ENCODE results near the gene IQGAP1.

DNA sequence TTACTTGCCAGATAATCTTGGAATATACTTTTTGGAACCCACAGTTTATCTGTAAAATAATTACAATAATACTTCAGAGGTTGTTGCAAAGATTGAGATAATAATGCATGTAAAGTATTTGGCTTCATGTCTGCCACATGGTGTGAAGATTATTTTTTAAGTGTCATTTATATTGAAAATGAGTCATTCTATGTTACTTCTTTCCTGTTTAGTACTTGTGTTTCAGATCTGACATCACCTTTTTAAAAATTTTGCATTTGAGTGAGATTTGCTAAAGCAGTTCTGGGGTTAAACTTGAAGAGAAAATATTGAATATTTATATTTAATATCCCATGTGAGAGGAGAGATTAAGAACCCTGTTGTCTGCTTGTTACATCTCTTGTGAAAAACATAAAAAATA lies 31.2 kb downstream of the IQGAP1 start:
- TF ChIP-seq, protein P1, sequence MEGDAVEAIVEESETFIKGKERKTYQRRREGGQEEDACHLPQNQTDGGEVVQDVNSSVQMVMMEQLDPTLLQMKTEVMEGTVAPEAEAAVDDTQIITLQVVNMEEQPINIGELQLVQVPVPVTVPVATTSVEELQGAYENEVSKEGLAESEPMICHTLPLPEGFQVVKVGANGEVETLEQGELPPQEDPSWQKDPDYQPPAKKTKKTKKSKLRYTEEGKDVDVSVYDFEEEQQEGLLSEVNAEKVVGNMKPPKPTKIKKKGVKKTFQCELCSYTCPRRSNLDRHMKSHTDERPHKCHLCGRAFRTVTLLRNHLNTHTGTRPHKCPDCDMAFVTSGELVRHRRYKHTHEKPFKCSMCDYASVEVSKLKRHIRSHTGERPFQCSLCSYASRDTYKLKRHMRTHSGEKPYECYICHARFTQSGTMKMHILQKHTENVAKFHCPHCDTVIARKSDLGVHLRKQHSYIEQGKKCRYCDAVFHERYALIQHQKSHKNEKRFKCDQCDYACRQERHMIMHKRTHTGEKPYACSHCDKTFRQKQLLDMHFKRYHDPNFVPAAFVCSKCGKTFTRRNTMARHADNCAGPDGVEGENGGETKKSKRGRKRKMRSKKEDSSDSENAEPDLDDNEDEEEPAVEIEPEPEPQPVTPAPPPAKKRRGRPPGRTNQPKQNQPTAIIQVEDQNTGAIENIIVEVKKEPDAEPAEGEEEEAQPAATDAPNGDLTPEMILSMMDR (IDR thresholded peaks at IDR 0.05), result no peak
- TF ChIP-seq POLR2A (IDR thresholded peaks at IDR 0.05) (no peak), EP300 (IDR thresholded peaks at IDR 0.05) (no peak)
